Neural cell (in vitro differentiated cells): ENCODE data around the gene CXCL3. TPM values are rescaled to one million over a fixed set of nuclear protein-coding genes. Genes with fewer than 3 reads are reported as not detected.

Experiments used
- H2AFZ ChIP-seq: fragments of 200-600, 300-800 bp; sonication (generic), shearing (Covaris generic); 2 replicates; pipeline ENCODE4 v1.6.0; 2014; ENCODE audit warnings: low read depth, mild to moderate bottlenecking, antibody characterized with exemption, low read length, moderate library complexity
- H3F3A ChIP-seq: fragments of 200-600 bp; shearing (Covaris generic); 2 replicates; pipeline ENCODE4 v1.6.1; 2016; ENCODE audit warnings: mild to moderate bottlenecking, moderate library complexity, mixed read lengths, antibody characterized with exemption, low read length; ENCODE audit not compliant: insufficient read depth, poor library complexity, severe bottlenecking
- H3K27ac ChIP-seq: fragments of 200-600, 300-800 bp; sonication (generic), shearing (Covaris generic); 2 replicates; pipeline ENCODE4 v1.5.1; 2014; ENCODE audit warnings: mild to moderate bottlenecking, low read length, moderate library complexity
- H3K27me3 ChIP-seq: fragments of 300-800, 200-600 bp; sonication (generic), shearing (Covaris generic); 2 replicates; pipeline ENCODE4 v1.6.0; 2014; ENCODE audit warnings: mild to moderate bottlenecking, low read depth, low read length, moderate library complexity; ENCODE audit not compliant: insufficient read depth
- H3K36me3 ChIP-seq: fragments of 300-800, 200-600 bp; sonication (generic), shearing (Covaris generic); 2 replicates; pipeline ENCODE4 v1.5.1; 2014; ENCODE audit warnings: mild to moderate bottlenecking, antibody characterized with exemption, low read length, moderate library complexity; ENCODE audit not compliant: insufficient read depth
- H3K4me2 ChIP-seq: fragments of 300-800, 200-600 bp; sonication (generic), shearing (Covaris generic); 2 replicates; pipeline ENCODE4 v1.6.0; 2014; ENCODE audit warnings: mild to moderate bottlenecking, low read length
- H3K4me3 ChIP-seq: fragments of 300-800, 200-600 bp; sonication (generic), shearing (Covaris generic); 2 replicates; pipeline ENCODE4 v1.5.1; 2014; ENCODE audit warnings: mild to moderate bottlenecking, low read length, moderate library complexity
- H3K79me2 ChIP-seq: fragments of 200-600 bp; shearing (Covaris generic); replicated peaks from 2 replicates; pipeline ENCODE4 v1.6.0; 2014; ENCODE audit warnings: mild to moderate bottlenecking, low read length, moderate library complexity; ENCODE audit not compliant: insufficient read depth
- H3K9ac ChIP-seq: fragments of 300-800, 200-600 bp; sonication (generic), shearing (Covaris generic); 2 replicates; pipeline ENCODE4 v1.6.1; 2016; ENCODE audit warnings: mild to moderate bottlenecking, low read length, mixed read lengths
- H3K9me2 ChIP-seq: fragments of 200-600 bp; shearing (Covaris generic); 2 replicates; pipeline ENCODE4 v1.6.1; 2016; ENCODE audit warnings: mild to moderate bottlenecking, low read length, mixed read lengths; ENCODE audit not compliant: insufficient read depth
- H3K9me3 ChIP-seq: fragments of 200-600, 300-800 bp; sonication (generic), shearing (Covaris generic); 2 replicates; pipeline ENCODE4 v1.6.1; 2016; ENCODE audit warnings: mild to moderate bottlenecking, mixed run types, low read length, moderate library complexity, mixed read lengths
- H4K20me1 ChIP-seq: fragments of 200-600 bp; shearing (Covaris generic); 2 replicates; pipeline ENCODE4 v1.6.1; 2016; ENCODE audit warnings: mild to moderate bottlenecking, mixed run types; ENCODE audit not compliant: insufficient read depth
- CTCF ChIP-seq: fragments of 450-650 bp; IDR thresholded peaks from 2 replicates; pipeline ENCODE4 v1.5.1; 2014; ENCODE audit warnings: antibody characterized with exemption, mild to moderate bottlenecking, moderate library complexity; ENCODE audit not compliant: poor library complexity, severe bottlenecking
- EP300 ChIP-seq: fragments of 450-650 bp; conservative IDR thresholded peaks from 2 replicates; pipeline ENCODE4 v1.6.1; 2014; ENCODE audit warnings: antibody characterized with exemption, mild to moderate bottlenecking, moderate library complexity; ENCODE audit not compliant: poor library complexity, severe bottlenecking
- EZH2 ChIP-seq: fragments of 200-600, 300-800 bp; shearing (Covaris generic), sonication (generic); IDR thresholded peaks from 2 replicates; pipeline ENCODE4 v1.6.1; 2014; ENCODE audit warnings: antibody characterized with exemption, low read length, borderline replicate concordance, mild to moderate bottlenecking; ENCODE audit not compliant: insufficient read depth, poor library complexity, severe bottlenecking
- MXI1 ChIP-seq: fragments of 450-650 bp; conservative IDR thresholded peaks from 2 replicates; pipeline ENCODE4 v1.6.1; 2014; ENCODE audit warnings: antibody characterized with exemption, mild to moderate bottlenecking; ENCODE audit not compliant: poor library complexity, severe bottlenecking
- POLR2AphosphoS5 ChIP-seq: IDR thresholded peaks from 2 replicates; pipeline ENCODE4 v1.6.1; 2012
- RAD21 ChIP-seq: fragments of 450-650 bp; conservative IDR thresholded peaks from 2 replicates; pipeline ENCODE4 v1.6.1; 2014; ENCODE audit warnings: antibody characterized with exemption, mild to moderate bottlenecking, moderate library complexity
- REST ChIP-seq: IDR thresholded peaks from 2 replicates; pipeline ENCODE4 v1.6.1; 2012; ENCODE audit warnings: borderline replicate concordance
- SMC3 ChIP-seq: fragments of 450-650 bp; conservative IDR thresholded peaks from 2 replicates; pipeline ENCODE4 v1.6.1; 2014; ENCODE audit warnings: antibody characterized with exemption, mild to moderate bottlenecking, moderate library complexity; ENCODE audit not compliant: poor library complexity
- TAF1 ChIP-seq: IDR thresholded peaks from 2 replicates; pipeline ENCODE4 v1.6.1; 2012; ENCODE audit warnings: low read depth
- polyA plus RNA-seq: library from polyadenylated mRNA; depleted of rRNA; stranded (reverse); fragments of >200 nt; gene quantifications from 2 replicates; pipeline ENCODE4 v1.2.3, GENCODE V29; 2014

The CXCL3 gene
- polyA plus RNA-seq, 1 donor from 2014 or later = not detected

- Histone ChIP-seq H3K9me2 (no peaks in the 10 kb centered on the region), H3K79me2 (no peaks in the 10 kb centered on the region), H3K27me3 (peaks cover 25% of the 10 kb centered on the region), H3K36me3 (no peaks in the 10 kb centered on the region), H3K4me2 (no peak overlapping the region), H3K9ac (no peak overlapping the region), H3K27ac (no peak overlapping the region), H2AFZ (no peak overlapping the region), H3K9me3 (no peaks in the 10 kb centered on the region), H3F3A (no peaks in the 10 kb centered on the region), H3K4me3 (no peak overlapping the region), H4K20me1 (no peaks in the 10 kb centered on the region)
- TF ChIP-seq RAD21 (no peak), REST (no peak), CTCF (no peak), MXI1 (no peak), EZH2 (no peak), TAF1 (no peak), EP300 (no peak), SMC3 (no peak), POLR2AphosphoS5 (no peak)
These were observed 4.2 kb upstream of the CXCL3 start for GRCh38 chr4:74042681-74043080.

GRCh38 chr4:74041418-74041817, 2.9 kb upstream of the CXCL3 start:
- Histone ChIP-seq H4K20me1 (no peaks in the 10 kb centered on the region), H3F3A (no peaks in the 10 kb centered on the region), H3K4me2 (no peak overlapping the region), H3K9me2 (no peaks in the 10 kb centered on the region), H3K27me3 (peaks cover 25% of the 10 kb centered on the region), H3K9me3 (no peaks in the 10 kb centered on the region), H3K36me3 (no peaks in the 10 kb centered on the region), H2AFZ (no peak overlapping the region), H3K79me2 (no peaks in the 10 kb centered on the region), H3K9ac (no peak overlapping the region), H3K27ac (no peak overlapping the region), H3K4me3 (no peak overlapping the region)
- TF ChIP-seq POLR2AphosphoS5 (no peak), MXI1 (no peak), REST (no peak), SMC3 (no peak), EP300 (no peak), EZH2 (no peak), CTCF (no peak), RAD21 (no peak), TAF1 (no peak)
